GM06990 (cell line): Measurements from ENCODE around the gene BACE1-AS.

Experiments used
- DNase-seq: peaks from one replicate; pipeline ENCODE4 v3.0.0-alpha.2; 2011; ENCODE audit not compliant: insufficient read length; ENCODE audit errors: extremely low read depth
- H3K27me3 ChIP-seq: replicated peaks from 2 replicates; pipeline ENCODE4 v1.6.0; 2011; ENCODE audit warnings: low read length; ENCODE audit not compliant: control insufficient read depth, insufficient read depth
- H3K36me3 ChIP-seq: 2 replicates; pipeline ENCODE4 v1.5.1; 2011; ENCODE audit warnings: low read length; ENCODE audit not compliant: control insufficient read depth, insufficient read depth
- H3K4me3 ChIP-seq: replicated peaks from 2 replicates; pipeline ENCODE4 v1.5.1; 2011; ENCODE audit warnings: low read depth, mild to moderate bottlenecking, control low read depth, low read length
- CTCF ChIP-seq: IDR thresholded peaks from 2 replicates; pipeline ENCODE4 v1.5.1; 2011; ENCODE audit warnings: low read length, control low read depth, mild to moderate bottlenecking, inconsistent platforms; ENCODE audit not compliant: insufficient read depth, poor library complexity, severe bottlenecking

Gene BACE1-AS

GRCh38 chr11:117300773-117301172 lies 9.6 kb downstream of the BACE1-AS start:
- no peaks in the 10 kb centered on the region; the same call in 1 of the 2 replicates for H3K36me3 ChIP-seq
- H3K27me3 ChIP-seq, result no peaks in the 10 kb centered on the region
- no peak for DNase-seq
- H3K4me3 ChIP-seq, result no peak overlapping the region
- TF ChIP-seq CTCF, result no peak

GRCh38 chr11:117302228-117302627 lies 11.1 kb downstream of the BACE1-AS start:
- Histone ChIP-seq H3K27me3 (no peaks in the 10 kb centered on the region), H3K36me3 (no peaks in the 10 kb centered on the region), H3K4me3 (no peak overlapping the region)
- DNase-seq, result no peak
- TF ChIP-seq CTCF, result no peak

- Histone ChIP-seq H3K4me3 (no peak overlapping the region), H3K36me3 (no peaks in the 10 kb centered on the region), H3K27me3 (no peaks in the 10 kb centered on the region)
- TF ChIP-seq CTCF, result no peak
- no peak for DNase-seq
These were observed 12.0 kb downstream of the BACE1-AS start for GRCh38 chr11:117303101-117303500.

- no peak overlapping the region for H3K4me3 ChIP-seq
- TF ChIP-seq CTCF, result no peak
- H3K36me3 ChIP-seq, result no peaks in the 10 kb centered on the region
- no peak for DNase-seq
- H3K27me3 ChIP-seq, result no peaks in the 10 kb centered on the region
These were observed 12.6 kb downstream of the BACE1-AS start for GRCh38 chr11:117303646-117304315.

- TF ChIP-seq CTCF, result no peak
- Histone ChIP-seq H3K4me3 (no peak overlapping the region), H3K36me3 (no peaks in the 10 kb centered on the region), H3K27me3 (no peaks in the 10 kb centered on the region)
- no peak for DNase-seq
These were observed 14.0 kb downstream of the BACE1-AS start for GRCh38 chr11:117305145-117305544.

GRCh38 chr11:117309310-117309709 lies 18.2 kb downstream of the BACE1-AS start:
- Histone ChIP-seq H3K36me3 (no peaks in the 10 kb centered on the region), H3K4me3 (no peak overlapping the region), H3K27me3 (no peaks in the 10 kb centered on the region)
- no peak for DNase-seq
- no peak for TF ChIP-seq CTCF
